ENCODE results near the gene SAP25.
"Not testable (repeated sequence)": the region's sequence is repeated elsewhere in the genome, so short reads cannot be mapped to it uniquely, and the experiment has no call there.

Gene SAP25

DNA sequence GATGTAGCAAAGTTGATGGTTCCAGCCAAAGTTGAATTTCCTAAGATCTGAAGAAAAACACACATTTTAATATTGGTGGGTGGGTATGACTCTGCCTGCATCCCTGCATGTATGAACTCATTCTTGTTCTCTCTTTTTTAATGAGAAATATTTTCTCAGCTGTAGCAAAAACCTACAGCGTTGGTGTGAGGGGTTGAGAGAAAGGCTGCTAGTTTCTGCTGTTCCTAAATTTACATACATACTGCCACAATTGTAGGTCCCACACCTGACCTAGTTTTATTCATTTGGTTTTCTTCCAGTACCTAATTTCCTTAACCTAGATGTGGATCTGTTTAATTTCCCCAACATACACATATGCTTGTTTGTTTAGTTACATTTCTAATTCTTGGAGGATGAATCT lies 30.1 kb downstream of the SAP25 start:
- DNase-seq (ENCODE audit: low read depth) = no peak
- H3K4me3 ChIP-seq (ENCODE audit: low read depth, low read length) = no peak overlapping the region
- TF ChIP-seq, protein P1, sequence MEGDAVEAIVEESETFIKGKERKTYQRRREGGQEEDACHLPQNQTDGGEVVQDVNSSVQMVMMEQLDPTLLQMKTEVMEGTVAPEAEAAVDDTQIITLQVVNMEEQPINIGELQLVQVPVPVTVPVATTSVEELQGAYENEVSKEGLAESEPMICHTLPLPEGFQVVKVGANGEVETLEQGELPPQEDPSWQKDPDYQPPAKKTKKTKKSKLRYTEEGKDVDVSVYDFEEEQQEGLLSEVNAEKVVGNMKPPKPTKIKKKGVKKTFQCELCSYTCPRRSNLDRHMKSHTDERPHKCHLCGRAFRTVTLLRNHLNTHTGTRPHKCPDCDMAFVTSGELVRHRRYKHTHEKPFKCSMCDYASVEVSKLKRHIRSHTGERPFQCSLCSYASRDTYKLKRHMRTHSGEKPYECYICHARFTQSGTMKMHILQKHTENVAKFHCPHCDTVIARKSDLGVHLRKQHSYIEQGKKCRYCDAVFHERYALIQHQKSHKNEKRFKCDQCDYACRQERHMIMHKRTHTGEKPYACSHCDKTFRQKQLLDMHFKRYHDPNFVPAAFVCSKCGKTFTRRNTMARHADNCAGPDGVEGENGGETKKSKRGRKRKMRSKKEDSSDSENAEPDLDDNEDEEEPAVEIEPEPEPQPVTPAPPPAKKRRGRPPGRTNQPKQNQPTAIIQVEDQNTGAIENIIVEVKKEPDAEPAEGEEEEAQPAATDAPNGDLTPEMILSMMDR (IDR thresholded peaks at IDR 0.05; ENCODE audit: low read depth, low read length, missing control alignments) = no peak
- in situ Hi-C loops (cut with HindIII; ENCODE audit: low sequenced_read_pairs) = no loop called here

- H3K4me3 ChIP-seq (ENCODE audit: low read depth, low read length); DNase-seq (ENCODE audit: low read depth); in situ Hi-C loops (cut with HindIII; ENCODE audit: low sequenced_read_pairs): not testable (repeated sequence)
These were observed 32.4 kb downstream of the SAP25 start for GRCh38 chr7:100541309-100541708.

- in situ Hi-C loops (cut with HindIII; ENCODE audit: low sequenced_read_pairs) = no loop called here
- DNase-seq (ENCODE audit: low read depth) = no peak
These were observed 33.5 kb downstream of the SAP25 start for GRCh38 chr7:100540073-100540723.

DNA sequence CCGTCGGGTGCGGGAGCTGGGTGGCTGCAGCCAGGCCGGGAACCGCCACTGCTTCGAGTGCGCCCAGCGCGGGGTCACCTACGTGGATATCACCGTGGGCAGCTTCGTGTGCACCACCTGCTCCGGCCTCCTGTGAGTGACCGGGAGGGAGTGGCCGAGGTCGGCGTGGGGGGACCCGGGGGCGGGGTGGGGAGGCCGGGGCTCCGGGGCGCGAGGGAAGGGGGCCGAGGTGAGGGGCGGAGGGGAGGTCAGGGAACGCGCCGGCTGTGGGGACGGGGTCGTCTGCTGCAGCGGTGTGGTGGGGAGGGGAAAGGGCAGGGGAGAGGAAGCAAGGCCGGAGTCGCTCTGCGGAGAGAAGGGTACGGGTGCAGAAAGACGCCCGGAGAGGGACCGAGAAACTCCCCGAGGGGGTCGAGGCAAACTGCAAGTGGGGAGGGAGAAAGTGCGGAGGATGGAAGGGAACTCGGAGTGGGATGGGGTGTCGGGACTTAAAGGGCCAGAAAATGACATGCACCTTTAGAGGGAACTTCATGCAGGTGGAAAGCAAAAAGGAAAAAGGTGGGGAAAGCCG lies 34.2 kb downstream of the SAP25 start:
- TF ChIP-seq, protein P1 (IDR thresholded peaks at IDR 0.05; ENCODE audit: low read depth, low read length, missing control alignments) = no peak
- peak overlapping the region; percentile 67 for H3K4me3 ChIP-seq (ENCODE audit: low read depth, low read length)
- no peak for DNase-seq (ENCODE audit: low read depth)
- in situ Hi-C loops (cut with HindIII; ENCODE audit: low sequenced_read_pairs) = no loop called here

More at GRCh38 chr7:100540073-100540723, 33.5 kb downstream of the SAP25 start:
- TF ChIP-seq, protein P1 (IDR thresholded peaks at IDR 0.05; ENCODE audit: low read depth, low read length, missing control alignments) = no peak
- H3K4me3 ChIP-seq (ENCODE audit: low read depth, low read length) = peak overlapping the region; percentile 67

GRCh38 chr7:100538654-100539435 lies 34.9 kb downstream of the SAP25 start, which contains the start of gene AGFG2:
Gene AGFG2 (plus strand): TSS chr7:100539203. CDS start chr7:100539347, 144 bp downstream.
- TF ChIP-seq, protein P1 (IDR thresholded peaks at IDR 0.05; ENCODE audit: low read depth, low read length, missing control alignments) = no peak
- H3K4me3 ChIP-seq (ENCODE audit: low read depth, low read length) = peak within 1 kb of the TSS; percentile 67
- in situ Hi-C loops (cut with HindIII; ENCODE audit: low sequenced_read_pairs) = no loop called here
- DNase-seq (ENCODE audit: low read depth) = peak; percentile 99

GRCh38 chr7:100538348-100538653 lies 35.4 kb downstream of the SAP25 start:
- DNase-seq (ENCODE audit: low read depth) = no peak
- peak overlapping the region; percentile 31 for H3K4me3 ChIP-seq (ENCODE audit: low read depth, low read length)
- TF ChIP-seq, protein P1 (IDR thresholded peaks at IDR 0.05; ENCODE audit: low read depth, low read length, missing control alignments) = no peak
- in situ Hi-C loops (cut with HindIII; ENCODE audit: low sequenced_read_pairs) = no loop called here

GRCh38 chr7:100536695-100537094 lies 37.0 kb downstream of the SAP25 start:
- DNase-seq (ENCODE audit: low read depth); in situ Hi-C loops (cut with HindIII; ENCODE audit: low sequenced_read_pairs); H3K4me3 ChIP-seq (ENCODE audit: low read depth, low read length): not testable (repeated sequence)

DNA sequence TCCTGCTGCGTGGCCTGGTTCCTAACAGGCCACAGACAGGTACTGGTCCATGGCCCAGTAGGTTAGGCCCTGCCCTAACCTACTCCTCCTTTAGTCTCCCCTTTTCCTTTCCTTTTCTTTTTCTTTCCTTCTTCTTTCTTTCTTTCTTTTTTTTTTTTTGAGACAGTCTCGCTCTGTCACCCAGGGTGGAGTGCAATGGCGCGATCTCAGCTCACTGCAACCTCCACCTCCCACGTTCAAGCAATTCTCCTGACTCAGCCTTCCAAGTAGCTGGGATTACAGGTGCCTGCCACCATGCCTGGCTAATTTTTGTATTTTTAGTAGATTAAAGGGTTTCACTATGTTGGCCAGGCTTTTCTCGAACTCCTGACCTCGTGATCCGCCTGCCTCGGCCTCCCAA lies 37.7 kb downstream of the SAP25 start:
- DNase-seq (ENCODE audit: low read depth); H3K4me3 ChIP-seq (ENCODE audit: low read depth, low read length); in situ Hi-C loops (cut with HindIII; ENCODE audit: low sequenced_read_pairs): not testable (repeated sequence)

Data from astrocyte of the cerebellum (primary cell).